ENCODE results near the gene TUBB. TPM values are rescaled to one million over a fixed set of nuclear protein-coding genes. Genes with fewer than 3 reads are reported as not detected.
"Not testable (repeated sequence)": the region's sequence is repeated elsewhere in the genome, so short reads cannot be mapped to it uniquely, and the experiment has no call there.

Gene TUBB
- total RNA-seq, 8 experiments from 2014 or later: 425 to 1,850 (median 943) TPM

GRCh38 chr6:30750379-30750668 is 30.2 kb downstream of the TUBB start:
- Histone ChIP-seq H3K4me1 (replicated peaks in 1 of 2) (peaks cover 0 to 2% of the 10 kb centered on the region in 2 donors), H3K4me3 (no peak overlapping the region), H3K27ac (no peak overlapping the region)
- in situ Hi-C loops (cut with MboI; ENCODE audit: low pct_unique_long_range_greater_than_20kb in 2 of 9, low sequenced_read_pairs in 9 of 9, unreplicated experiment in 9 of 9): no loop called here
- no peak for ATAC-seq (replicated peaks in 6 of 8)

DNA sequence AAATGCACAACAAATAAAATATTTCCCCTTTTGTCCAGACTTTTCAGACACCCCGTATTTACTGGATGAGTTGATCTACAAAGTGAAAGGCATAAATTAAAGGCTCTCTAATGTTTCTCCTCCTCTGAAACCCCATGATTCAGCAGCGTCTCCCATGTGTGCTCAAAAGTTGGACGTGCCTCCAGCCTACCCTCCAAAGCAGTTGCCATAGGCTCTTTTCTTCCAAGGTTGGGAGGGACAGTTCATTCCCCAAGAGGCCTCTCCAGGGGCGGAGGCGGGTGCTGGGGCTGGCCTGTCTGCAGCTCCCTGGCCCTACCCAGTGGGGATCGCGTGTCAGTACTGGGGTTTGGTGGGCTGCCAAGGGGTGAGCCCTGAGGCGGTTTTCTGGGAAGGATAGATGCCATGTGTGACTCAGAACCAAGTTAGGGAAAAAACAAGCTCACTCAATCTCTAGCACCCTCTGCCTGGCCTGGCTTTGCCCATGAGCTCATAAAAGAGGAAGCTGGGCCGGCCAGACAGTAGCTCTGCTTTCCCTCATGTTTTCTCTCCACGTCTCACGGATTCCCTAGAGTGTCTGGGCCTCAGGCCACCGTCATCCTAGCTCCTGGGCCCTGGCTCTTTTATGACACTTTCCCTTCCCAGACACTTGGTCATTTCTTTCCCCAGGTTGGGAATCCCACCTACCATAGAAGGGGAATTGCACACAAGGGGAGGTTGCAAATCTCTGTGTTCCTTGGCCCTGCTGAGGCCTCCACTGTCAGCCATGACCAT is 32.2 kb downstream of the TUBB start:
- no peak overlapping the region for H3K27ac ChIP-seq
- 0 to 93% (median 10%) methylated on average over 1 to 9 of the region's 12 CpGs; no CpG with 5 or more reads in 3 of the 10 experiments for WGBS, 10 experiments
- peak; percentile 61 to 97 (median 82) for ATAC-seq (replicated peaks in 6 of 8)
- H3K4me1 ChIP-seq (replicated peaks in 1 of 2): peaks cover 0 to 2% of the 10 kb centered on the region in 2 donors
- no peak overlapping the region for H3K4me3 ChIP-seq
- in situ Hi-C loops (cut with MboI; ENCODE audit: low pct_unique_long_range_greater_than_20kb in 2 of 9, low sequenced_read_pairs in 9 of 9, unreplicated experiment in 9 of 9): no loop called here

- in situ Hi-C loops (cut with MboI; ENCODE audit: low pct_unique_long_range_greater_than_20kb in 2 of 9, low sequenced_read_pairs in 9 of 9, unreplicated experiment in 9 of 9): no loop called here
- Histone ChIP-seq H3K4me3 (no peak overlapping the region), H3K27ac (no peak overlapping the region), H3K4me1 (replicated peaks in 1 of 2) (peaks cover 0 to 2% of the 10 kb centered on the region in 2 donors)
- no peak for ATAC-seq (replicated peaks in 6 of 8)
- WGBS, 10 experiments: 0 to 100% (median 84%) methylated on average over 1 to 3 of the region's 3 CpGs; no CpG with 5 or more reads in 2 of the 10 experiments
These were observed 34.5 kb downstream of the TUBB start for GRCh38 chr6:30754631-30755030.

- H3K4me3 ChIP-seq; H3K27ac ChIP-seq; H3K4me1 ChIP-seq (replicated peaks in 1 of 2); in situ Hi-C loops (cut with MboI; ENCODE audit: low pct_unique_long_range_greater_than_20kb in 2 of 9, low sequenced_read_pairs in 9 of 9, unreplicated experiment in 9 of 9); ATAC-seq (replicated peaks in 6 of 8): not testable (repeated sequence)
- WGBS, 10 experiments: 91 to 100% (median 95%) methylated on average over 1 to 7 of the region's 7 CpGs; no CpG with 5 or more reads in 2 of the 10 experiments
These were observed 36.4 kb downstream of the TUBB start for GRCh38 chr6:30756405-30757003.

GRCh38 chr6:30757261-30757904 is 37.2 kb downstream of the TUBB start:
- in situ Hi-C loops (cut with MboI; ENCODE audit: low pct_unique_long_range_greater_than_20kb in 2 of 9, low sequenced_read_pairs in 9 of 9, unreplicated experiment in 9 of 9): no loop called here
- Histone ChIP-seq H3K4me1 (replicated peaks in 1 of 2) (peaks cover 0 to 2% of the 10 kb centered on the region in 2 donors), H3K4me3 (no peak overlapping the region), H3K27ac (no peak overlapping the region)
- no peak for ATAC-seq (replicated peaks in 6 of 8)
- WGBS, 10 experiments: 50 to 100% (median 100%) methylated on average over 1 of the region's 1 CpG; no CpG with 5 or more reads in 5 of the 10 experiments

GRCh38 chr6:30759575-30760239 is 39.6 kb downstream of the TUBB start:
- peaks cover 18% of the 10 kb centered on the region in 2 donors for H3K4me1 ChIP-seq (replicated peaks in 1 of 2)
- no peak overlapping the region for H3K4me3 ChIP-seq
- ATAC-seq (replicated peaks in 6 of 8): peak in 3 of 8 experiments; percentile 59 to 81 (median 75)
- in situ Hi-C loops (cut with MboI; ENCODE audit: low pct_unique_long_range_greater_than_20kb in 2 of 9, low sequenced_read_pairs in 9 of 9, unreplicated experiment in 9 of 9): no loop called here
- 73 to 100% (median 92%) methylated on average over 1 to 6 of the region's 10 CpGs; no CpG with 5 or more reads in 2 of the 10 experiments for WGBS, 10 experiments
- H3K27ac ChIP-seq: no peak overlapping the region

DNA sequence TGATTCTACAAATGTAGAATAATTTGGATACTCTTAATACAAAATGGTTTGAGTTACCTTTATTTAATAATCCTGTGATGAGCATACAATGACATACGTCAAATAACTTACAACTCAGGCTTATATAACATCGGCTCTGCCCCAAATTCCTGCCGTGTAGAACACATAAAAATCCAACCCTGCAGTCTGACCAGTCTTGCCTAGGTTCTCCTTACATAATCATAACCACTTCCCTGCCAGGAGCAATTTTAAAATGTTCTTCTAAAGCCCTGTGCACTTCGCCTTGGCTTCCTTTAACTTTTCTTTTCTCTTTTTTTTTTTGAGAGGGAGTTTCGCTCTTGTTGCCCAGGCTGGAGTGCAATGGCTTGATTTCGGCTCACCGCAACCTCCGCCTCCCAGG is 40.4 kb downstream of the TUBB start:
- Histone ChIP-seq H3K4me3 (no peak overlapping the region), H3K27ac (no peak overlapping the region), H3K4me1 (replicated peaks in 1 of 2) (peaks cover 26% of the 10 kb centered on the region in 2 donors)
- 81 to 100% (median 96%) methylated on average over 4 to 8 of the region's 8 CpGs; no CpG with 5 or more reads in 3 of the 10 experiments for WGBS, 10 experiments
- in situ Hi-C loops (cut with MboI; ENCODE audit: low pct_unique_long_range_greater_than_20kb in 2 of 9, low sequenced_read_pairs in 9 of 9, unreplicated experiment in 9 of 9): no loop called here
- ATAC-seq (replicated peaks in 6 of 8): no peak

DNA sequence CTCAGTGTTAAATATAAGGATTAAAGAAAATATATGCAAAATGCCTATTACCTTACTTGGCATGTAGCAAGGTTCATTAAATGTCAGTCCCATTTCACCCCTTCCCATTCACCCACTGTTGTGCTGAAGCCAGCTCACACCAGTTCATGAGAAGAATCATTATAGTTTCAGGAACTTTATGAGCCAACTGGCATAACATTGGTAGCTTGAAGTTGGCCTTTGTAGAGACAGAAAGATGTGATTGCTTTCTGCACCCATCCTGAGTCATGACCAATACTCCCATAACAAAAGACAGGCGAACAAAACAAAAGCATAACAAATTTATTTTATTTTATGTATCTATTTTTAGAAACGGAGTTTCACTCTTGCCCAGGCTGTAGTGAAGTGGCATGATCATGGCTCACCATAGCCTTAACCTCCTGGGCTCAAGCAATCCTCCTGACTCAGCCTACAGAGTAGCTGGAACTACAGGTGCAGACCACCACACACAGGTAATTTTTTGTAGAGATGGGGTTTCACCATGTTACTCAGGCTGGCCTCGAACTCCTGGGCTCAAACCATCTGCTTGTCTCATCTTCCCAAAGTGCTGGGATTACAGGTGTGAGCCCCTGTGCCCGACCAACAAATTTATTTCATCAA is 41.8 kb downstream of the TUBB start:
- 51 to 100% (median 83%) methylated on average over 1 to 4 of the region's 4 CpGs for WGBS, 10 experiments
- in situ Hi-C loops (cut with MboI; ENCODE audit: low pct_unique_long_range_greater_than_20kb in 2 of 9, low sequenced_read_pairs in 9 of 9, unreplicated experiment in 9 of 9): no loop called here
- no peak for ATAC-seq (replicated peaks in 6 of 8)
- H3K4me1 ChIP-seq (replicated peaks in 1 of 2): peaks cover 27 to 28% of the 10 kb centered on the region in 2 donors
- H3K4me3 ChIP-seq: no peak overlapping the region
- H3K27ac ChIP-seq: no peak overlapping the region

DNA sequence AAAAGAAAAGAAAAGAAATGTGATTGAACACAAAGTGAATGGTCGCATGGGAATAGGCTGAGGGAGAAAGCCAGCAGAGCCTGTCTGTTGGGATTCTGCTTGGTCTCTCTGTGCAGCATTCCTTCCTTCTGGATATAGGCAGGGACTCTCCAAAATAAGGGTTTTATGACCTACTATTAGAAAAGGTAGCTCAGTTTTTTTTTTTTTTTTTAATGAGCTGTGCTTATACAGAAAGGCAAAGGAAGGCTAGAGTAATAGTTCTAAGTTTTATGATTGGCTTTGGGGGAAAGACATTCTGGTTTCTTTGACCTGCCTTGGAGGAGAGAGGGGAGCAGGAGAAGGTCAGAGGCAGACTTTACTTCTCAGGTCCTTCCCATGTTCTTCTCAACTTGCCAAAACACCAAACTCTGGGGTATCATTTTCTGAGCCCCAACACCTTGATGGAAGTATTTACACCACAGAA is 43.0 kb downstream of the TUBB start:
- 83 to 100% (median 100%) methylated on average over 1 of the region's 1 CpG; no CpG with 5 or more reads in 1 of the 10 experiments for WGBS, 10 experiments
- no peak for ATAC-seq (replicated peaks in 6 of 8)

GRCh38 chr6:30763618-30764489 is 43.7 kb downstream of the TUBB start:
- peak; percentile 39 to 94 (median 64) for ATAC-seq (replicated peaks in 6 of 8)
- no peak overlapping the region for H3K4me3 ChIP-seq
- H3K27ac ChIP-seq: peak overlapping the region; percentile 9 to 14
- peaks cover 30 to 33% of the 10 kb centered on the region in 2 donors for H3K4me1 ChIP-seq (replicated peaks in 1 of 2)
- in situ Hi-C loops (cut with MboI; ENCODE audit: low pct_unique_long_range_greater_than_20kb in 2 of 9, low sequenced_read_pairs in 9 of 9, unreplicated experiment in 9 of 9): no loop called here
- 0 to 65% (median 27%) methylated on average over 1 to 5 of the region's 8 CpGs; no CpG with 5 or more reads in 1 of the 10 experiments for WGBS, 10 experiments

More for the DNA sequence above, 43.0 kb downstream of the TUBB start:
- Histone ChIP-seq H3K4me3 (no peak overlapping the region), H3K27ac (peak overlapping the region in 1 of 2 donors; percentile 9), H3K4me1 (replicated peaks in 1 of 2) (peaks cover 27 to 28% of the 10 kb centered on the region in 2 donors)
- in situ Hi-C loops (cut with MboI; ENCODE audit: low pct_unique_long_range_greater_than_20kb in 2 of 9, low sequenced_read_pairs in 9 of 9, unreplicated experiment in 9 of 9): no loop called here

DNA sequence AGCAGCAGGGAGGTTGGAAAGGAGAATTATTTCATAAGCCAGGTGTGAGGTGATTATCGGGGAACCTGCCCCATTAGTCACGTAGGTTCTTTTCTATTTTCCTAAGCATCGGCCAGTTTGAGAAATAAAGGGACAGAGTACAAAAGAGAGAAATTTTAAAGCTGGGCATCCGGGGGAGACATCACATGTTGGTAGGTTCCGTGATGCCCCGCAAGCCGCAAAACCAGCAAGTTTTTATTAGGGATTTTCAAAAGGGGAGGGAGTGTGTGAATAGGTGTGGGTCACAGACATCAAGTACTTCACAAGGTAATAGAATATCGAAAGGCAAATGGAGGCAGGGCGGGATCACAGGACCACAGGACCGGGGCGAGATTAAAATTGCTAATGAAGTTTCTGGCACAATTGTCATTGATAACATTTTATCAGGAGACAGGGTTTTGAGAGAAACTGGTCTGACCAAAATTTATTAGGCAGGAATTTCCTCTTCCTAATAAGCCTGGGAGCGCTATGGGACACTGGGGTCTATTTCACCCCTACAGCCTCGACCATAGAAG is 44.4 kb downstream of the TUBB start:
- peak overlapping the region in 1 of 2 donors; percentile 14 for H3K27ac ChIP-seq
- 22 to 88% (median 37%) methylated on average over 4 to 13 of the region's 13 CpGs; no CpG with 5 or more reads in 2 of the 10 experiments for WGBS, 10 experiments
- in situ Hi-C loops (cut with MboI; ENCODE audit: low pct_unique_long_range_greater_than_20kb in 2 of 9, low sequenced_read_pairs in 9 of 9, unreplicated experiment in 9 of 9); H3K4me3 ChIP-seq; ATAC-seq (replicated peaks in 6 of 8): not testable (repeated sequence)
- H3K4me1 ChIP-seq (replicated peaks in 1 of 2): peaks cover 37 to 40% of the 10 kb centered on the region in 2 donors

All from motor neuron (in vitro differentiated cells).